GM13977 (cell line): ENCODE data around the gene KBTBD8.

Source experiments
- DNase-seq: peaks from one replicate; pipeline ENCODE4 v3.0.0; 2012; ENCODE audit warnings: low spot score
- in situ Hi-C: fragments of 300-500 bp; cut with MboI; formaldehyde crosslinking; loops from one replicate; pipeline ENCODE4 v1.12.0; 2022; ENCODE audit warnings: low sequenced_read_pairs, low pct_unique_long_range_greater_than_20kb, mixed read lengths, inconsistent platforms; ENCODE audit not compliant: unreplicated experiment
- TF ChIP-seq, protein P1 (sequence below): IDR thresholded peaks from 2 replicates; pipeline ENCODE4 v1.5.1; 2012; ENCODE audit warnings: mild to moderate bottlenecking, control low read depth; ENCODE audit not compliant: insufficient read depth; ENCODE audit errors: extremely low read depth, missing control alignments

Gene KBTBD8

DNA sequence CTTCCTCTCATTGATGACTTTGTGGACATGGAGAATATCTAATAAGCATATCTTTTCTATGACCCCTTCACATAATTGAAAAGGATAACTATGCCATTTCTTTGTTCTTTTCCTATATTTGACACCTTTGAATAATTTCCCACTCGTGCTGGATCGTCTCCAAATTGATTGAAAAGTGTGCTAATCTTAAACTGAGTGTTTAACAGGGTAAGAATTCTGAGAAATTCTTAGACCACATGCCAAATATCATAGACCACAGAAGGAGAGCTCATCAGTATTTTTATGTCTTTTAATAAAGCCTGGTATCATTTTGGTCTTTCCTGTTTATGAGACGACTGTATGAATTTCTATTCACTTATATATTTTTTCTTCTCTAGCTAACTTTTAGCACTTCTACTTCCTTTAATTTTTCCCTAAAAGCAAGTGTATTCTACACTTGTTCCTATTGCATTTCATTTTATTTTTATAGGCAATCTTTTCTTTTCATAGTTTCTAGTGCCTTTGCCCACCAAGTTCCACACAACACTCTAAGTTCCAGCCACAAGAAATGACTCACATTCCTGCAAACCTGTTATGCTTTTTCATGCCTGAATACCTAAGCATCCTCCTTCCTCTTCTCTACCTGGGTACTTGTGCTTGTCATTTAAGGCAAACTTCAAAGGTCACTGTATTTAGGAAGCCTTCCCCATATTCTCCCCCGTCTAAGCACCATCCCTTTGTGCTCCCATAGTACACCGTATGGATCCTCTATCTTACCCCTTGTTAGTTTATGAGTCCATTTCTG is 30.1 kb downstream of the KBTBD8 start:
- TF ChIP-seq, protein P1, sequence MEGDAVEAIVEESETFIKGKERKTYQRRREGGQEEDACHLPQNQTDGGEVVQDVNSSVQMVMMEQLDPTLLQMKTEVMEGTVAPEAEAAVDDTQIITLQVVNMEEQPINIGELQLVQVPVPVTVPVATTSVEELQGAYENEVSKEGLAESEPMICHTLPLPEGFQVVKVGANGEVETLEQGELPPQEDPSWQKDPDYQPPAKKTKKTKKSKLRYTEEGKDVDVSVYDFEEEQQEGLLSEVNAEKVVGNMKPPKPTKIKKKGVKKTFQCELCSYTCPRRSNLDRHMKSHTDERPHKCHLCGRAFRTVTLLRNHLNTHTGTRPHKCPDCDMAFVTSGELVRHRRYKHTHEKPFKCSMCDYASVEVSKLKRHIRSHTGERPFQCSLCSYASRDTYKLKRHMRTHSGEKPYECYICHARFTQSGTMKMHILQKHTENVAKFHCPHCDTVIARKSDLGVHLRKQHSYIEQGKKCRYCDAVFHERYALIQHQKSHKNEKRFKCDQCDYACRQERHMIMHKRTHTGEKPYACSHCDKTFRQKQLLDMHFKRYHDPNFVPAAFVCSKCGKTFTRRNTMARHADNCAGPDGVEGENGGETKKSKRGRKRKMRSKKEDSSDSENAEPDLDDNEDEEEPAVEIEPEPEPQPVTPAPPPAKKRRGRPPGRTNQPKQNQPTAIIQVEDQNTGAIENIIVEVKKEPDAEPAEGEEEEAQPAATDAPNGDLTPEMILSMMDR, result no peak
- in situ Hi-C loops, result no loop called here
- DNase-seq, result no peak

- TF ChIP-seq, protein P1, result no peak
- in situ Hi-C loops, result no loop called here
- no peak for DNase-seq
Measured at GRCh38 chr3:67030785-67031740, 33.0 kb downstream of the KBTBD8 start.

DNA sequence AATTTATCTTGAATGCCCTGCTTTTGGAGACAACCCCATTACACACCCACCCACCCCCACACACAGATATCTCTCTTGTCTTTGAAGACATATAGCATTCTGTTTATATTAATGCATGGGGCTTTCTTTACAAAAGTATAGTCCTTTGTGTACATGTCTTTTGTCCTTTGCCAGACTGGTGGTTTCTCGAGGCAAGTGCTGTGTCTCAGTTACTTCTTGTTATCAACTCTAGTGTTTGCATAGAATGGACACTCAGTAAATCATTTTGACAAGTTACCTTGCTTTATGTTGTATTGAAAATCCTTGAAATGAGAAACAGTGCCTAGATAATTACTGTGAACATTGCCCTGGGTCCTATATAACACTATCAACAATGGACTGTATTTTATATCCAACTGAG is 33.9 kb downstream of the KBTBD8 start:
- no peak for DNase-seq
- TF ChIP-seq, protein P1, result no peak
- in situ Hi-C loops, result no loop called here

DNA sequence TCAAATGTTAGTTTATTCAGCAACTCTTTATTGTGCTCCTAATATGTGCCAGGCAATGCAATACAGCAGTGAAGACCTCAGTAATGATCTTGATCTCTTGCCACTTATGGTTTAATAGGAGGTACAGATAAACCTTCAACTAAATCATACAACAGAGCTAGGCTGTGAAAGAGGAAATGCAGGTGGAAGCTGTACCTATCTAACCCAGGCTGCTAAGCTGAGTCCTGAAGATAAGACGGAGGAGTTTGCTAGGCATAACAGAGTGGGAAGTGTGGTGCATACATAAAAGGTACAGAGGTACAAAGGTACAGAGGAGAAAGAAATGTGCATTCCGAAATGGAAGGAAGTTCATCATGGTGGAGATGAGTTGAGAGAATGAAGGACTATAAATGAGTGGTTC is 35.0 kb downstream of the KBTBD8 start:
- TF ChIP-seq, protein P1, result no peak
- in situ Hi-C loops, result no loop called here
- no peak for DNase-seq

DNA sequence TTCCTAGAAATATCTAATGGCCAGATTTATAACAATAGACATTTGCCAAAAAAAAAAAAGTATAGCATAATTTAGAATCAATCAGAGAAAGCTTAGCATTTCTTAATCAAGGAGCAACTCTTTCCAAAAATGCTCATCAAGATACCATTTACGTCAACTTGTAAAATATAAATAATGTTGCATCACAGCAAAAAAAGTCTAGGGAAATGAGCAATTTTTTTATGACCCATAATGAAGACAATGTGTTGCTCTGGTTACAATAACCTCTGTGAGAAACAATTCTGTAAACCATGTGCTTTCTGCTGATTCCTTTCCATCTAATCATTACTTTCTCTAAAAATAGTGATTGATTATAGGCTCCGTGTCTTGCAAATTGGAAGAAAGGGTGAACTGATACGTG is 36.3 kb downstream of the KBTBD8 start:
- in situ Hi-C loops, result no loop called here
- TF ChIP-seq, protein P1, result no peak
- no peak for DNase-seq

DNA sequence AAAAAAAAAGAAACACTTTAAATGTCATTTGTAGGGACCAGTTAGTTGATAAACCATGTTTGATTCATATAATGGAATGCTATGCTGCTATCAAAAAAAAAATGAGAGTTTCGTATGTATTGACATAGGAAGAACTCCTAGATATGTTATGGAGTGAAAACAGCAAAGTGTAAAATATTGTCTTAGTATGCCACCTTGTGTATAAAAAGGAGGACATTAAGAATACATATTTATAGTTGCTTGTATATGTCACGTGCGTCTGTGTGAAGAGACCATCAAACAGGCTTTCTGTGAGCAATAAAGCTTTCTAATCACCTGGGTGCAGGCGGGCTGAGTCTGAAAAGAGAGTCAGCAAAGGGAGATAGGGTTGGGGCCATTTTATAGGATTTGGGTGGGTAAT is 39.5 kb downstream of the KBTBD8 start:
- TF ChIP-seq, protein P1, result no peak
- in situ Hi-C loops, result no loop called here
- DNase-seq, result no peak
